ENCODE results near the gene TNFSF18.

The TNFSF18 gene

DNA sequence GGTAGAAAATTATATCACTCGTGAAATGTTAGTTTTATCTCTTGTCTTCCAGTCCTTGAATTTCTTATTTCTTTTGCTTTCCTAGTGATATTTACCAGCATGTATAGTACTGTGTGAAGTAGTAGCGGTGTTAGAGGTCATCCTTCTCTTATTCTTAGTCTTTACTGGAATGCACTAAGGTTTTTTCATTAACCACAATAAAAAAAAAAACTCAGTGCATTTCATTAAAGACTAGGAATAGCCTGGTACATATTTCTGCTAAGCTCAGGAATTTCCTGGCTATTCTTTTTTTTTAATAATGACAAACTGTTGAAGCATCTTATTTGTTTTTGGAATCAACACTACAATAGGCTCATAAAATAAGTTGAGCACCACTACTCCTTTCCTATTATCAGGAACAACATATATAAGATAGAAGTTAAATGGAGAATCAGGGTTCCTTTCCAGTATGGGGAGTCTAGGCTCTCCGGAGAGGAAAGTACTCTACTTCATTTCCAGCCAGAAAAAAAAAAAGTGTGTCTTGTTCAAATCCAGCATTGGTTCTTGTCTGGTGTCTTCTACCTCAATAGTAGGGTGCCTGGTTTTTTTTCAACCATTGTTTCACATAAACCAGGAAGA is 60.0 kb downstream of the TNFSF18 start:
- Histone ChIP-seq H3K4me3 (ENCODE audit: low read depth, low read length) (no peak overlapping the region), H3K36me3 (no peaks in the 10 kb centered on the region), H3K27me3 (ENCODE audit: insufficient read depth, low read depth, severe bottlenecking) (peaks cover 4% of the 10 kb centered on the region), H3K27ac (no peak overlapping the region), H3K9me3 (ENCODE audit: severe bottlenecking) (no peaks in the 10 kb centered on the region)
- DNase-seq = no peak
- no peak for TF ChIP-seq CTCF (IDR thresholded peaks at IDR 0.05; ENCODE audit: low read depth, low read length)

Measured in WERI-Rb-1 (cell line).